Stimulated activated CD8-positive, alpha-beta memory T cell treated with anti-CD3 and anti-CD28 coated beads, Interleukin-15, amount 100 ng/mL, for 4 hours (primary cell): Measurements from ENCODE around the gene POLR2H.

Source experiments
- DNase-seq, 2 donors: peaks; one replicate each; pipeline ENCODE4 v3.0.0-alpha.2; 2020; ENCODE audit warnings: low read depth in 2 of 2

The POLR2H gene

GRCh38 chr3:184371570-184372018 lies 10.1 kb downstream of the POLR2H start:
- DNase-seq, result peak in 1 of 2 donors; percentile 35

GRCh38 chr3:184372296-184372821 lies 10.8 kb downstream of the POLR2H start:
- no peak for DNase-seq

GRCh38 chr3:184372911-184373310 lies 11.4 kb downstream of the POLR2H start:
- DNase-seq, result no peak

- no peak for DNase-seq
Measured at GRCh38 chr3:184373422-184373821, 11.9 kb downstream of the POLR2H start.

GRCh38 chr3:184375747-184376461 lies 14.4 kb downstream of the POLR2H start:
- DNase-seq, result no peak

- DNase-seq, result no peak
Measured at GRCh38 chr3:184377374-184377773, 15.9 kb downstream of the POLR2H start.

- no peak for DNase-seq
Measured at GRCh38 chr3:184377882-184378445, 16.5 kb downstream of the POLR2H start, which contains the start of gene THPO. THPO (minus strand) TSS chr3:184378207; CDS start chr3:184376259, 1,948 bp downstream.

GRCh38 chr3:184378651-184379357 lies 17.3 kb downstream of the POLR2H start:
- DNase-seq, result no peak

GRCh38 chr3:184379358-184380184 lies 18.1 kb downstream of the POLR2H start, which contains the start of gene CHRD:
CHRD (plus strand) TSS chr3:184380054; CDS start chr3:184380319, 265 bp downstream.
- no peak for DNase-seq

- DNase-seq, result no peak
Measured at GRCh38 chr3:184380185-184380626, 18.7 kb downstream of the POLR2H start.

- DNase-seq, result no peak
Measured at GRCh38 chr3:184380627-184381260, 19.2 kb downstream of the POLR2H start.

- no peak for DNase-seq
Measured at GRCh38 chr3:184381261-184382224, 20.0 kb downstream of the POLR2H start.

- no peak for DNase-seq
Measured at GRCh38 chr3:184382326-184383032, 21.0 kb downstream of the POLR2H start.

- no peak for DNase-seq
Measured at GRCh38 chr3:184383033-184383740, 21.7 kb downstream of the POLR2H start.

- no peak for DNase-seq
Measured at GRCh38 chr3:184384342-184384741, 22.8 kb downstream of the POLR2H start.

- no peak for DNase-seq
Measured at GRCh38 chr3:184384856-184385422, 23.4 kb downstream of the POLR2H start.

- no peak for DNase-seq
Measured at GRCh38 chr3:184386047-184386806, 24.7 kb downstream of the POLR2H start.
